ENCODE data around the gene TBC1D2. TPM values are rescaled to one million over a fixed set of nuclear protein-coding genes. Genes with fewer than 3 reads are reported as not detected.

The TBC1D2 gene
- total RNA-seq, 1 donor from 2014 or later: 6.6 TPM

DNA sequence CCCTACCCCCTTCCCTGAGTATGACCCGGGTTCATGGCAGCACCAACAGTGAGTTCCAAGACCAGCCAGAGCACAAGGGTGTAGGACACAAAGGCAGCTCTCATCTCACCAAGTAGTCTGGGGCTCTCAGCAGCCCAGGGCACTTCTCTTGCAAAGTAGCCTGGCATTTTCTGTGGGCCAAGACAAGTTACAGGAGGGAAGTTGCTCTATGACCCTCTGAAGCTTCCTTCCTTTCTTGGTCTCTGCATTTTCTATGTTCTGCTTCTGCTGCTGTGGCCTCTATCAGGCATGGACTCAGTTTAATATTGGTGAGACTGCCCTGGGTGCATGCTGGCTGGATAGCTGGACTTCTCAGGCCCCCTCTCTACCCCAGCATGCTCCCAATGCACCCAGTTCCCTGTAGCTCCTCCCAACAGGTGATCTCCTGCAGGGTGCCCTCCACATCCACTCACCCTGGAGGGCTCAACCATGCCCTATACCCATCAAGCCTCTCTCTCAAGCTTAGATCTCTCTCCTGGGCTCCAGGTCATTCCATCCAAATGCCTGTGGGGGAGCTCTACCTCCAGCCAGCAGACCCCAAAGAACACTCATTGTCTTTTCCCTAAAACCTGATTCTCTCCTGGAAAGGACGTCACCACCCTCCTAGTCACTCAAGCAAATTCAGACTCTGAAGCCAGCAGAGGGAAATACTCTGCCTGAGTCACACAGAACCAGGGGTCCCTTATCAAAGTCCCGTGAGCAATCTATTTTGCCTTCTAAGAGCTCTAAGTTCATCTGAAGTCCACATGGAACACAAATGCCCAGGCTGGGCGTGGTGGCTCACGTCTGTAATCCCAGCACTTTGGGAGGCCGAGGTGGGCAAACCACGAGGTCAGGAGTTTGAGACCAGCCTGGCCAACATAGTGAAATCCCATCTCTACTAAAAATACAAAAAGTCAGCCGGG, 13.8 kb downstream of the TBC1D2 start:
- intact Hi-C loops (cut with micrococcal nuclease): no loop called here

- intact Hi-C loops (cut with micrococcal nuclease): no loop called here
These were observed 15.0 kb downstream of the TBC1D2 start for GRCh38 chr9:98240475-98240874.

DNA sequence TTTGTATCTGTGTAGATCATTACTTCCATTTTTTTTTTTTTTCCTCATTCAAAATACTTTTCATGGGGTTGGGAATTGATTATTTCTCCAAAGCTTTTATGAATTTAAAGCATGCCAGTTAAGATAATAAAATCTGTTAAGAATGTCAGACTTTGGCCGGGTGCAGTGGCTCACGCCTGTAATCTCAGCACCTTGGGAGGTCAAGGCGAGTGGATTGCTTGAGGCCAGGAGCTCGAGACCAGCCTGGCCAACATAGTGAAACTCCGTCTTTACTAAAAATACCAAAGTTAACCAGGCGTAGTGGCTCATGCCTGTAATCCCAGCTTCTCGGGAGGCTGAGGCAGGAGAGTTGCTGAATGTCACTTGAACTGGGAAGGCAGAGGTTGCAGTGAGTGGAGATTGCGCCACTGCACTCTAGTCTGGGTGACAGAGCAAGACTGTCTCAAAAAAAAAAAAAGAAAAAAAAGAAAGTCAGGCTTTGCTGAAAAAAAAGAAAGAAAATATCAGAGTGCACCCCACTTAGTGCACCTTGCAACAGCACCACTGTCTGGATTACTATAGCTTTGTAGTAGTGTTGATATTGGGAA, 18.5 kb downstream of the TBC1D2 start:
- intact Hi-C loops (cut with micrococcal nuclease): no loop called here

GRCh38 chr9:98235126-98235525, 20.3 kb downstream of the TBC1D2 start:
- intact Hi-C loops (cut with micrococcal nuclease): no loop called here

DNA sequence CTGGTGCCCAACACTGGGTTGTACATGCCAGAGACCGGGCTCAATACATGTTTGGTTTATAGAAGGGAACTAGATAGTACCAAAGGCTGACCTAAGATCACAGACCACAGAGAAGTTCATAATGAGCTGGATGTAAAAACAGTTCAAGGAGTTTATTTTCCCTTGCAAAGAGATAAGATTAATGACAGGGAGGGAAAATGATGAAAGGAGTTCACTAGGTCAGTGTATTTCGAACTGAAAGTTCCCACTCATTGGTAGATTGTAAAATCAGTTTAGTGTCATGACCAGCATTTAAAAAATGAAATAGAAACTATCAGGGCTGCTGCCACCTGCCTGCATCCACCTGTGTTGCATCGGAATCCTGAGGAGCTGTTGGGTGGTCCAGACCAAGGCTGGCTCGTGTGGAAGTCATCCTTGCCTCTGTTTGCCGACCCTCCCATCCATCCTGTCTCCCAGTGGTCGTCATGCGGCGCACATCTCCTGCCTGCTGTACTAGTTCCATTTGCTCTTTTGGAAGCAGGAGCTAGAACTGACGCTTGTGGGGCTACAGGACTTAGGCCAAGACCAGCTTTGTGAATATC, 21.1 kb downstream of the TBC1D2 start:
- intact Hi-C loops (cut with micrococcal nuclease): no loop called here

GRCh38 chr9:98232926-98233325, 22.5 kb downstream of the TBC1D2 start:
- intact Hi-C loops (cut with micrococcal nuclease): no loop called here

- intact Hi-C loops (cut with micrococcal nuclease): no loop called here
These were observed 23.5 kb downstream of the TBC1D2 start for GRCh38 chr9:98231770-98232478.

DNA sequence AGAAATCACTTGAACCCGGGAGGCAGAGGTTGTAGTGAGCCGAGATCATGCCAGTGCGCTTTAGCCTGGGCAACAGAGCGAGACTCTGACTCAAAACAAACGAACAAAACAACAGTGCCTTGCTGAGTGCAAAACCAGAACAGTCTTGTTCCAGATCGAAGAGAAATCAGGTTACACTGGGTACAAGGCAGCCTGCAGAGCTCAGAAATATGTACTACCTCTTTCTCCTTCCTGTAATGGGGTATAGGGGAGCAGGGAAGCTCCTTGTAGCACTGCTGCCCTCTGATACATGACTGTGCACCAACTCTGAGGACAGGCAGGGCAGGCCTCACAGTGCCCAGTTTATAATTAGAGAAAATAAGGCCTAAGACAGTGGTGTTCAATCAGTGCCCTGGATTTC, 24.7 kb downstream of the TBC1D2 start:
- intact Hi-C loops (cut with micrococcal nuclease): no loop called here

DNA sequence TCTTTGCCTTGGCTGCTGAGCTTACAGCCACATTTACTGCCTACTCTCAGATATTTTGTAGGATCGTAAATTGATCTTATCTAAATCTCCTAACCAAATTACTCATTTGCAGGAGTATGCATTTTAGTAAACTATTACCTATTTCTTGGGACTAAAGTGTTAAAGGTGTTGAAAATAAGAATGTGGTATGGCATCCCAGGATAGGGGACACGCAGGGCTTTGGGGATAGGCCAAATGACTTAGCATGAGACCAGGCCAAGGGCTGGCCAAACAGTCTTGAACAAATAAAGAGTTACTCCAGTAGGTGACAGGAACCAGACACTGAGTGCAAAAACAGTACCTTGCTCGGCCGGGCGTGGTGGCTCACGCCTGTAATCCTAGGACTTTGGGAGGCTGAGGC, 25.1 kb downstream of the TBC1D2 start:
- intact Hi-C loops (cut with micrococcal nuclease): no loop called here

GRCh38 chr9:98229620-98230019, 25.8 kb downstream of the TBC1D2 start:
- intact Hi-C loops (cut with micrococcal nuclease): no loop called here

DNA sequence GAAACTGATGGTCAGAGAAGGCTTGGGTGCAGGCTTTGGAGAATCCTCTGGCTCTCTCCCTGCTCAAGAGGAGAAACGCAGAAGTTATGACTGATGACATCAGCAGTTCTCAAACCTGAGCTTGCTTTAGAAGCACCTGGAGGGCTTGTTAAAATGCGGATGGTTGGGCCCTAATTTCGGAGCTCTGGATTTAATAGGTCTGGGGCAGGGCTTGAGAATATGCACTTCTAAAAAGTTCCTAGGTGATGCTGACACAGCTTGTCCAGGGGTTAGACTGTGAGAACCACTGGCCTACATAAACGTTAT, 26.4 kb downstream of the TBC1D2 start:
- intact Hi-C loops (cut with micrococcal nuclease): no loop called here

GRCh38 chr9:98228392-98229089, 26.9 kb downstream of the TBC1D2 start:
- intact Hi-C loops (cut with micrococcal nuclease): no loop called here

DNA sequence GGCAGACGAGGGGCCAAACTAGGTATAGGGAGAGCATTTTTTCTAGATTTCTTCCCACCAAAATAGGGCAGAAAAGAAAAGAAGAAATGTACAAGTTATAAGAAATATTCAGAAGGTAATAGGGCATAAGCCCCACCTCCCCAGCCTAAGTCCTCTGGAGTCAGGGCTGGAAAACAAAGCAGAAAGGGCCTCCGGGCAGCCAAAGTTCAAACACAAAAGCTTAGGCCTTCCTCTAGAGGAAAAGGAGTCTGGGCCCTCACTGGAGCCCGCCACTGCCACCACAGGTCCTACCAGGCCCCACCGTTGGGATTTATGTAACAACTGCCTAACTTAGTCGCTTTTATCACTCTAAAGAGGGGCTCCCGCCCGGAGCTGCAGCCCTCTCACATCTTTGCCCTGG, 27.6 kb downstream of the TBC1D2 start:
- intact Hi-C loops (cut with micrococcal nuclease): no loop called here

DNA sequence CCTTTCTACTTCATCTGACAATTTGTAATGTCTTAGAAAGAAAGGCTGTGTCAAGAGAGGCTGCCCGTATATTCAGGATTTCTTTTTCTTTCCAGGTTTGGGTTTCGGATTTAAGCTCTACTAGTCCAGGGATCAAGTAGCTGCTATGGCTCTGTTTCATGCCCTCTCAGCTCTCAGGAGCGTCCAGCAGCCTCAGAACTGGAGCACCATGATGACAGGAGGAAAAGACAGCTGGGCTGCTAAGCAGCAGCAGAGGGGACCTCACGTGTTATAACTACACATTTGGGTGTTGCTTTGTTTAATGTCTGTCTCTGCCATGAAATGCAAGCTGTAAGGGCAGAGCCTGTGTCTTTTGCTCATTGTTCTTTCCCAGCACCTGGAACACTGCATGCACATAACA, 28.5 kb downstream of the TBC1D2 start:
- intact Hi-C loops (cut with micrococcal nuclease): no loop called here

DNA sequence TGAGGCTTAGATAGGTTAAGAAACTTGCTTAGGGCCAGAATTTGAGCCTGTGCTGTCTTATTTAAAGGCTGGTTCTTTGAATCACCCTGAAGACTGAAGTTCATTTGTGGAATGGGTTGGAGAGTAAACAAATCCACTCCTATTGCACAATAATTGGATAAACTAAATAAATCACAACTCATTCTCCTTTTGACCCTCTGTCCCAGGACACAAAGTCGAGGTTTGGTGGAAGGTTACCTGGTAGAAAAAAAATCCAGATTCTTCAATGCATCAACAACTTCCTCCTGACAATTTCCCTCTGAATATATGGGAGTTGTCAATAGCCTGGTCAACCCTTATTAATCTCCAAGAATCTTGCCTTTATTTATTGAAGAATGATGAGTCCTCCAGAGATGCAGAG, 28.9 kb downstream of the TBC1D2 start:
- intact Hi-C loops (cut with micrococcal nuclease): no loop called here

DNA sequence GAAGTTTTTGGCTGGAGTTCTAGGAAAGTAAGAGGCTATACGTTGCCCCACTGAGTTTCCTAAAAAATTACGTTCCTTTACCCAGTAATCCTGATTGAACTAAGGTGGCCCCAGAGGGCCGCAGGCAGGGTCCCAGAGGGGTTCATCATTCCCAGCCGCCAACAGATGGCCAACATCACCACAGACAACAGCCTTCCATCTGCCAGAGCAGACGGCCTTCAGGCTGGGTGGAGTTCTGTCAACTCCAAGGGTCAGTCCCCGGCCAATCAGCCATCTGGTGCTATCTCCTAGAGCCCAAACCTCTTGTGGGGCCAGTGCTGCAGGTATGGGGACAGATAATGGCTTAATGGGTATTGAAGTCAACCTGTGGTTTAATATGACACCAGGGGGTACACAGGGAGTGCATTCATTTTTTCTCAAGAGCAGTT, 30.4 kb downstream of the TBC1D2 start:
- intact Hi-C loops (cut with micrococcal nuclease): no loop called here

DNA sequence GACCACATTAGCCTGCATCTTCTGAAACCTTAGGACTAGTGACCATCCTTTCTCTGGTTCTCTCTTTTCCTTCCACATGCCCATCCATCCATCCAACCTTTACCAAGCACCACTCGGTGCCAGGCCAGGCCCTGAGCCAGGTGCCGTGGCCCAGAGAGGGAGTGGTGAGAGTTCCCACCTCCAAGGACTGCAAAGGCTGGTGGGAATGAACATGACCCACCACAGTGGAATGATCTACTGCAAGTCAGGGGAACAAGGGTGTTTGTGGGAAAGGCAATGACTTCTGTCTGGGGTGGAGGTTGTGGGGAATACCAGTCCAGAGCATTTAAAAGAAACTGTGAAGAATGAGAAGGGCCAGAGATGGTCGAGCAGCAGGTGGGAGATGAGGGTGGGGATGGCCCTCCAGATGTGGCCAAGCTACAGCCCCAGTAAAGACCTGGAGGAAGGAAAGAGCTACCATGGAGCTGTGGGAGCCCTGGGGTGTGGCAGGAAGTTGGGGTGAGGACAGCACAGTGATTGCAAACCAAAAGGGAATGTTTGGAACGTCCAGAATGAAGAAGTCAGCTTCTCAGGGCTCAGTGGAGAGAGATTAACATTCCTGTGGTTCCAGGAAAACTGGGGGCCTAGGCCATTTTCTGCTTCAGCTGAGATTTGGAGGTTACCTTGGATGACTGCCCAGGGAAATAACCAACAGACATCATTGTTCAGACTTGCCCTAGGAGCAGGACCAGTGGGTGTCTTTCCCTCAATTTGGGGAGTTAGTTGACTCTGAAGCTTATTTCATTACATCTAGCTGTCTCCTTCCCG, 32.4 kb downstream of the TBC1D2 start:
- intact Hi-C loops (cut with micrococcal nuclease): no loop called here

DNA sequence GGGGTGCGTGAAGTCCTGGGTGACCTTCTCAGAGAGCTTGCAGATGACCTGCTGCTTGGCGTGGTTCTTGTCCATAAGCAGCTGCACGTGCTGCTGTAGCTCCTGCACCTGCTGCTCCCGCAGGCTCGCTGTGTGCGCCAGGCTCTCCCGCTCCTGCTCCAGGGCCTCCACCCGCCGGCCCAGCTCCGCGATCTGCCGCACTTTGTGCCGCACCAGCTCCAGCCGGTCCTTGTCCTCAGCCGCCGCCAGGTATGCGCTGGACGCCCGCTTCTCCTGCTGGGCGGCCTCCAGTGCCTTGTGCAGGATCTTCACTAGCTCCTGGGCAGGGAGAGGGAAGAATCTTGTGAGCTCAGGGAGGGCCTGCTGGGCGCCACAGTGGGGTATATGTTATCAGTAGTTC, 34.5 kb downstream of the TBC1D2 start:
- intact Hi-C loops (cut with micrococcal nuclease): no loop called here

DNA sequence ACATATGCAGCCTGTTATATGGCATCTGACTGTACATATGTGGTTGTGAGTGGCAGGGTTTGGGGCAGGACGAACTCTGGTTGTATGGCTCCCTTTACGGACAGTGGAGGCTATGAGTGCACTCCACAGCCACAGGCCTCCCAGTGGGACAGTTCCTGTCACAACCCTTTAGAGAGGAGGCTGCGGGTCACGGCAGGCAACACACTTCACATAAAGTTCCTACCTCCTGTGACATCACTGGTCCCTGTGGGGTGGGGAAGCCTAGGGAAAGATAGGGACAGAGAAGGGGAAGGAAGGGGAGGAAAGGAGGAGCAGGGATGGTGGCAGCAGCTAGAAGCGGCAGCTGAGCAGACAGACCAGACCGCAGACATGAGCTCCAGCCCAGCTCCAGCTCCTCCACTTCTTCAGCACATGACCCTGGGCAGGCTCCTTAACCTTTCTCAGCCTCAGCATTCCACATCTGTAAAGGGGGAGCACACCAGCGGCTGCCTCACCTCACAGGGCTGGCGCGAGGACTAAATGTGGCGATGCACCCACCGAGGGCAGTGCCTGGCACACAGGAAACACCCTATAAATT, 35.6 kb downstream of the TBC1D2 start:
- intact Hi-C loops (cut with micrococcal nuclease): no loop called here

GRCh38 chr9:98219364-98219716, 36.1 kb downstream of the TBC1D2 start:
- intact Hi-C loops (cut with micrococcal nuclease): no loop called here

Data from T-helper 1 cell treated with Interleukin-12 subunit alpha and Interleukin-12 subunit beta and Interleukin-4 antibody, amounts not matched to agents 30 ng/mL and 1 ng/mL, for 36 hours (primary cell).